Lower leg skin (tissue), 3 donors: ENCODE measurements around the gene PROZ.

Source experiments
- CTCF ChIP-seq, 3 donors: fragments of 450-650 bp; IDR thresholded peaks; one replicate each; pipeline ENCODE4 v1.5.1; 2016; ENCODE audit warnings: antibody characterized with exemption in 3 of 3, mild to moderate bottlenecking in 3 of 3, moderate library complexity in 2 of 3
- POLR2A ChIP-seq, 2 donors: fragments of 450-650 bp; IDR thresholded peaks; one replicate each; pipeline ENCODE4 v1.6.1; 2016 to 2017; ENCODE audit warnings: antibody characterized with exemption in 2 of 2, mild to moderate bottlenecking in 1 of 2, moderate library complexity in 1 of 2

GRCh38 chr13:113201815-113202214, 43.4 kb downstream of the PROZ start:
- TF ChIP-seq CTCF (IDR thresholded peaks at IDR 0.05) (no peak), POLR2A (IDR thresholded peaks at IDR 0.05) (no peak)
